CD4-positive, alpha-beta T cell (primary cell): ENCODE measurements around the gene B3GALT5. TPM values are rescaled to one million over a fixed set of nuclear protein-coding genes. Genes with fewer than 3 reads are reported as not detected.

Source experiments
- ATAC-seq: fragments of 200-7000 bp; cut with Tn5 transposase; one replicate; pipeline ENCODE4 v1.10.0; 2022; ENCODE audit warnings: mild to moderate bottlenecking; ENCODE audit not compliant: poor library complexity
- CTCF ChIA-PET: fragments of 350-600 bp; sonication (Branson Sonifier 250); formaldehyde crosslinking; loops from one replicate; lab custom pipeline; 2021; ENCODE audit warnings: antibody characterized with exemption, inconsistent platforms; lab: Charles Lee
- POLR2A ChIA-PET: fragments of 350-600 bp; sonication (Branson Sonifier 250); formaldehyde crosslinking; loops from one replicate; lab custom pipeline; 2021; ENCODE audit warnings: antibody characterized with exemption, inconsistent platforms; lab: Charles Lee
- DNase-seq, 14 experiments: peaks; one replicate each; pipeline ENCODE4 v3.0.0-alpha.2; 2013 to 2020; ENCODE audit warnings: mixed read lengths in 2 of 14
- H3K27ac ChIP-seq, 2 donors: one replicate each; pipeline versions ENCODE4 v1.5.1 to v1.7.0; 2013; ENCODE audit warnings: low read length in 2 of 2, low read depth in 1 of 2, mild to moderate bottlenecking in 1 of 2
- H3K27me3 ChIP-seq, 2 experiments: 1 replicate in 1 of 2; 2 replicates in 1 of 2; pipeline versions ENCODE4 v1.6.1 to v1.7.0; 2013; ENCODE audit warnings: low read length in 2 of 2, control low read depth in 1 of 2, mild to moderate bottlenecking in 1 of 2, moderate library complexity in 1 of 2; ENCODE audit not compliant: insufficient read depth in 2 of 2, control insufficient read depth in 1 of 2
- H3K36me3 ChIP-seq: one replicate; pipeline ENCODE4 v1.6.1; 2013; ENCODE audit warnings: low read length, control low read depth; ENCODE audit not compliant: insufficient read depth
- H3K4me1 ChIP-seq: one replicate; pipeline ENCODE4 v1.6.1; 2013; ENCODE audit warnings: low read length, control low read depth; ENCODE audit not compliant: insufficient read depth
- H3K4me3 ChIP-seq: one replicate; pipeline ENCODE4 v1.5.1; 2013; ENCODE audit warnings: mild to moderate bottlenecking, low read length, moderate library complexity
- H3K9me3 ChIP-seq, 2 experiments: 1 replicate in 1 of 2; 2 replicates in 1 of 2; pipeline versions ENCODE4 v1.6.1 to v1.7.0; 2013; ENCODE audit warnings: low read length in 2 of 2, mild to moderate bottlenecking in 2 of 2, control low read depth in 1 of 2, moderate library complexity in 1 of 2; ENCODE audit not compliant: control insufficient read depth in 1 of 2, insufficient read depth in 1 of 2
- H3K27ac Mint-ChIP-seq: one replicate; pipeline ENCODE4 v1.8.0; 2020; ENCODE audit warnings: mixed read lengths
- H3K27me3 Mint-ChIP-seq: one replicate; pipeline ENCODE4 v1.8.0; 2021; ENCODE audit warnings: mixed read lengths
- H3K36me3 Mint-ChIP-seq: one replicate; pipeline ENCODE4 v1.8.0; 2021; ENCODE audit warnings: low read depth, mixed read lengths
- H3K4me1 Mint-ChIP-seq: one replicate; pipeline ENCODE4 v1.8.0; 2021; ENCODE audit warnings: low read depth, mixed read lengths
- H3K4me3 Mint-ChIP-seq: one replicate; pipeline ENCODE4 v1.8.0; 2020; ENCODE audit warnings: mild to moderate bottlenecking, mixed read lengths
- H3K9me3 Mint-ChIP-seq: one replicate; pipeline ENCODE4 v1.8.0; 2020; ENCODE audit warnings: mixed read lengths
- CTCF ChIP-seq: fragments of 200-600 bp; IDR thresholded peaks from one replicate; pipeline ENCODE4 v1.8.0; 2022; ENCODE audit warnings: antibody characterized with exemption, mild to moderate bottlenecking
- intact Hi-C, 2 experiments: fragments of 100-400 bp; cut with DNase I in 1 of 2; cut with micrococcal nuclease in 1 of 2; formaldehyde crosslinking; loops; one replicate each; pipeline versions ENCODE4 v1.15.1 to v1.9.0; 2023 to 2025; cut with DNase I, micrococcal nuclease
- total RNA-seq, 174 experiments: library from RNA in 2 of 174; stranded (reverse) in 2 of 174; gene quantifications; one replicate each; pipeline ENCODE4 v1.2.3 and lab custom pipeline; 2021 to 2026

Gene B3GALT5
- total RNA-seq, 2 experiments from 2014 or later, result not detected

GRCh38 chr21:39710866-39711265 is 98.1 kb downstream of the B3GALT5 start:
- Mint-ChIP-seq H3K36me3 (no peaks in the 10 kb centered on the region), H3K9me3 (no peaks in the 10 kb centered on the region), H3K27ac (no peak overlapping the region), H3K27me3 (peaks cover 10% of the 10 kb centered on the region), H3K4me1 (no peaks in the 10 kb centered on the region), H3K4me3 (no peak overlapping the region)
- peaks cover 0 to 6% of the 10 kb centered on the region in 2 experiments for H3K9me3 ChIP-seq
- ChIA-PET POLR2A (no interaction called here), CTCF (no interaction called here)
- no peak overlapping the region for H3K4me3 ChIP-seq
- DNase-seq (no peak), ATAC-seq (no peak)
- H3K27ac ChIP-seq, result no peak overlapping the region
- H3K4me1 ChIP-seq, result no peaks in the 10 kb centered on the region
- TF ChIP-seq CTCF, result no peak
- intact Hi-C loops, result no loop called here
- no peaks in the 10 kb centered on the region for H3K27me3 ChIP-seq
- no peaks in the 10 kb centered on the region for H3K36me3 ChIP-seq

- ChIA-PET POLR2A (no interaction called here), CTCF (no interaction called here)
- H3K27ac Mint-ChIP-seq, result no peak overlapping the region
- no peak overlapping the region for H3K27ac ChIP-seq
- ATAC-seq (no peak), DNase-seq (no peak)
- no peaks in the 10 kb centered on the region for H3K27me3 ChIP-seq
- no peak overlapping the region for H3K4me3 Mint-ChIP-seq
- no peaks in the 10 kb centered on the region for H3K36me3 ChIP-seq
- no peak overlapping the region for H3K4me3 ChIP-seq
- intact Hi-C loops, result no loop called here
- H3K9me3 ChIP-seq, result peaks cover 0 to 6% of the 10 kb centered on the region in 2 experiments
- H3K27me3 Mint-ChIP-seq, result peaks cover 5% of the 10 kb centered on the region
- no peaks in the 10 kb centered on the region for H3K4me1 Mint-ChIP-seq
- H3K4me1 ChIP-seq, result no peaks in the 10 kb centered on the region
- H3K9me3 Mint-ChIP-seq, result no peaks in the 10 kb centered on the region
- no peaks in the 10 kb centered on the region for H3K36me3 Mint-ChIP-seq
- no peak for TF ChIP-seq CTCF
Measured at GRCh38 chr21:39712273-39712672, 99.5 kb downstream of the B3GALT5 start.

GRCh38 chr21:39712976-39713375 is 100.2 kb downstream of the B3GALT5 start:
- ATAC-seq (no peak), DNase-seq (no peak)
- Mint-ChIP-seq H3K36me3 (no peaks in the 10 kb centered on the region), H3K27ac (no peak overlapping the region), H3K4me3 (no peak overlapping the region), H3K9me3 (no peaks in the 10 kb centered on the region), H3K4me1 (no peaks in the 10 kb centered on the region), H3K27me3 (peaks cover 5% of the 10 kb centered on the region)
- CTCF ChIA-PET, result no interaction called here
- Histone ChIP-seq H3K4me1 (no peaks in the 10 kb centered on the region), H3K27me3 (no peaks in the 10 kb centered on the region), H3K27ac (no peak overlapping the region), H3K9me3 (peaks cover 0 to 6% of the 10 kb centered on the region in 2 experiments), H3K4me3 (no peak overlapping the region), H3K36me3 (no peaks in the 10 kb centered on the region)
- TF ChIP-seq CTCF, result no peak
- POLR2A ChIA-PET, result no interaction called here
- intact Hi-C loops, result no loop called here
